WTC11 (cell line): ENCODE measurements around the gene FRAT2. TPM values are rescaled to one million over a fixed set of nuclear protein-coding genes. Genes with fewer than 3 reads are reported as not detected.

Experiments used
- ATAC-seq: fragments of 200-7000 bp; cut with Tn5 transposase; 2 replicates; pipeline ENCODE4 v1.10.0; 2021; ENCODE audit warnings: mild to moderate bottlenecking, moderate library complexity
- CTCF ChIA-PET: fragments of 300-600 bp; sonication (Branson Sonifier 250); formaldehyde crosslinking; loops from one replicate; lab custom pipeline; 2021; ENCODE audit warnings: antibody characterized with exemption; lab: Charles Lee
- POLR2A ChIA-PET: fragments of 350-600 bp; sonication (Branson Sonifier 250); formaldehyde crosslinking; loops from one replicate; lab custom pipeline; 2021; ENCODE audit warnings: antibody characterized with exemption; lab: Charles Lee
- DNase-seq: peaks from one replicate; pipeline ENCODE4 v3.0.0; 2021; ENCODE audit warnings: low spot score
- H3K27ac Mint-ChIP-seq: 2 replicates; pipeline ENCODE4 v1.8.0; 2021; ENCODE audit warnings: mixed read lengths
- H3K27me3 Mint-ChIP-seq: 2 replicates; pipeline ENCODE4 v1.8.0; 2021; ENCODE audit warnings: low read depth, mild to moderate bottlenecking, moderate library complexity, mixed read lengths
- H3K36me3 Mint-ChIP-seq: 2 replicates; pipeline ENCODE4 v1.8.0; 2021; ENCODE audit warnings: mixed read lengths
- H3K4me1 Mint-ChIP-seq: 2 replicates; pipeline ENCODE4 v1.8.0; 2022; ENCODE audit warnings: mixed read lengths
- H3K4me3 Mint-ChIP-seq: 2 replicates; pipeline ENCODE4 v1.8.0; 2021; ENCODE audit warnings: mild to moderate bottlenecking, moderate library complexity, mixed read lengths
- H3K9me3 Mint-ChIP-seq: 2 replicates; pipeline ENCODE4 v1.8.0; 2021; ENCODE audit warnings: mixed read lengths
- ATF1 ChIP-seq: sonication (generic); formaldehyde crosslinking; IDR thresholded peaks from 2 replicates; pipeline ENCODE4 v1.8.1; 2023; ENCODE audit warnings: mild to moderate bottlenecking, moderate library complexity, missing genetic modification reagents
- CBFB ChIP-seq: sonication (generic); formaldehyde crosslinking; IDR thresholded peaks from 2 replicates; pipeline ENCODE4 v1.8.1; 2022; ENCODE audit warnings: mild to moderate bottlenecking, low read depth, missing genetic modification reagents
- CREM ChIP-seq: sonication (generic); formaldehyde crosslinking; IDR thresholded peaks from 2 replicates; pipeline ENCODE4 v1.8.1; 2022; ENCODE audit warnings: mild to moderate bottlenecking, missing genetic modification reagents, moderate library complexity
- FOXK1 ChIP-seq: sonication (generic); formaldehyde crosslinking; IDR thresholded peaks from 2 replicates; pipeline ENCODE4 v1.8.0; 2022; ENCODE audit warnings: mild to moderate bottlenecking, moderate library complexity, missing genetic modification reagents
- GABPB1 ChIP-seq: sonication (generic); formaldehyde crosslinking; IDR thresholded peaks from 2 replicates; pipeline ENCODE4 v1.8.1; 2023; ENCODE audit warnings: mild to moderate bottlenecking, missing genetic modification reagents
- IRF2 ChIP-seq: sonication (generic); formaldehyde crosslinking; IDR thresholded peaks from 2 replicates; pipeline ENCODE4 v1.8.0; 2022; ENCODE audit warnings: low read depth, missing genetic modification reagents, borderline replicate concordance
- JUN ChIP-seq: sonication (generic); formaldehyde crosslinking; IDR thresholded peaks from 2 replicates; pipeline ENCODE4 v1.8.0; 2023; ENCODE audit warnings: mild to moderate bottlenecking, missing genetic modification reagents
- KAT7 ChIP-seq: sonication (generic); formaldehyde crosslinking; IDR thresholded peaks from 2 replicates; pipeline ENCODE4 v1.8.1; 2023; ENCODE audit warnings: missing genetic modification reagents, mild to moderate bottlenecking, borderline replicate concordance
- NFYB ChIP-seq: sonication (generic); formaldehyde crosslinking; conservative IDR thresholded peaks from 2 replicates; pipeline ENCODE4 v1.8.0; 2022; ENCODE audit warnings: low read depth, missing genetic modification reagents
- SMAD4 ChIP-seq: sonication (generic); formaldehyde crosslinking; IDR thresholded peaks from 2 replicates; pipeline ENCODE4 v1.8.0; 2022; ENCODE audit warnings: mild to moderate bottlenecking, missing genetic modification reagents
- SOX15 ChIP-seq: fragments of 250-450 bp; sonication (Bioruptor Pico); IDR thresholded peaks from 2 replicates; pipeline ENCODE4 v1.9.0; 2021; ENCODE audit warnings: mild to moderate bottlenecking
- TP53 ChIP-seq: sonication (generic); formaldehyde crosslinking; IDR thresholded peaks from 2 replicates; pipeline ENCODE4 v1.8.1; 2023; ENCODE audit warnings: mild to moderate bottlenecking, missing genetic modification reagents
- ZNF138 ChIP-seq: sonication (generic); formaldehyde crosslinking; conservative IDR thresholded peaks from 2 replicates; pipeline ENCODE4 v1.8.1; 2022; ENCODE audit warnings: mild to moderate bottlenecking, moderate library complexity, missing genetic modification reagents
- ZNF396 ChIP-seq: fragments of 250-450 bp; sonication (Bioruptor Pico); IDR thresholded peaks from 2 replicates; pipeline ENCODE4 v1.8.0; 2021; ENCODE audit warnings: mild to moderate bottlenecking, moderate library complexity, borderline replicate concordance
- total RNA-seq: library from RNA; stranded (reverse); gene quantifications from 3 replicates; pipeline ENCODE4 v1.2.3, GENCODE V29; 2021
- TF ChIP-seq, protein P1 (sequence below): sonication (generic); formaldehyde crosslinking; IDR thresholded peaks from 2 replicates; pipeline ENCODE4 v1.8.0; 2022; ENCODE audit warnings: mild to moderate bottlenecking, missing genetic modification reagents
- TF ChIP-seq, protein P2 (sequence below): sonication (generic); formaldehyde crosslinking; IDR thresholded peaks from 2 replicates; pipeline ENCODE4 v1.8.1; 2022; ENCODE audit warnings: low read depth, missing genetic modification reagents, borderline replicate concordance
- TF ChIP-seq, protein P3 (sequence below): sonication (generic); formaldehyde crosslinking; IDR thresholded peaks from 2 replicates; pipeline ENCODE4 v1.8.0; 2022; ENCODE audit warnings: mild to moderate bottlenecking, missing genetic modification reagents
- TF ChIP-seq, protein P4 (sequence below): sonication (generic); formaldehyde crosslinking; IDR thresholded peaks from 2 replicates; pipeline ENCODE4 v1.8.1; 2023; ENCODE audit warnings: mild to moderate bottlenecking, missing genetic modification reagents
- TF ChIP-seq, protein P5 (sequence below): fragments of 250-450 bp; sonication (Bioruptor Pico); IDR thresholded peaks from 2 replicates; pipeline ENCODE4 v1.8.0; 2021; ENCODE audit warnings: mild to moderate bottlenecking

FRAT2 gene
- total RNA-seq, 1 experiment from 2014 or later, result 48.2 TPM

DNA sequence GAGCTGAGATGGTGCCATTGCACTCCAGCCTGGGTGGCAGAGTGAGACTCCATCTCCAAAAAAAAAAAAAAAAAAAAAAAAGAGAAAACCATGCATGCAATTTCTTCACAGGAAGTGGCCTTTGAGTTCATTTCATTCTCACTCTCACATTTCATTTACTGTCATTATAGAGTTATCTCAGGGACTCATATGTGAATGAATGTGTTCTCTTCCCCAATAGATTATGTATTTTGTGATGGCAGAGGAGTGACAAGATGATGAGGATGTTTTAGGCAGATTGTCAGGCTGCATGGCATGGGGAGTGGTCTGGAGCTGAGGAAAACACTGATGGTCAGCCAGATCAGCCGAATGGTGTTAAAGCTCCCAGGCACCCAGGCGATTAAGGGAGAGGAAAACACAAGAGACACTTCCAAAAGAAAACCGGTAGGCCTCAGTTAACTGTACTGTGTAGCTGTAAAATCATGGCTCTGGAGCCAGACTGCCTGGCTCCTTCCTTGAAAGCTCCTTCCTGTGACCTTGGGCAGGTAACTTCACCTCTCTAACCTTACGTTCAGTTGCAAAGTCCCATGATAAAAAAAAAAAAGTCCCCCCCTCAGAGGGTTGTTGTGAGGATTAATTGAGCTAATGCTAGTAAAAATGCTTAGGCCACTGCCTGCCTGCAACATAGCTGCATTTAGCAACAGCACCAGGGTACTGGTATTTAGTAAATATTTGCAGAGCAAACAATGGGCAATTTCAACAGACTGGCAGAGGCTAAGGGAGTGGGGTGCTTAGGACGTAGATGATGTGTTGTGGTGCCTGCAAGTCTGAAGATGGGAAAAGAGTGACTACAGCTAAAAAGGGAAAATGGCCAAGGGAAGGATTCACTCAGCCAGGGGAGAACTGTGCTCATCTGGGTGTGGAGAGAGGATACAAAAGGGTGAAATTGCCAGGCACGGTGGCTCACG is 6.9 kb downstream of the FRAT2 start:
- no peak for DNase-seq
- H3K36me3 Mint-ChIP-seq, result peaks cover 10% of the 10 kb centered on the region
- H3K4me1 Mint-ChIP-seq, result peaks cover 54% of the 10 kb centered on the region
- ATAC-seq, result no peak
- H3K9me3 Mint-ChIP-seq, result no peaks in the 10 kb centered on the region
- H3K27ac Mint-ChIP-seq, result peak overlapping the region; percentile 80
- H3K4me3 Mint-ChIP-seq, result no peak overlapping the region
- TF ChIP-seq GABPB1 (CRISPR knock-in tag) (peak; percentile 71), CBFB (CRISPR knock-in tag) (no peak)
- ChIA-PET POLR2A (interaction anchor here (0.5 to 0.8 kb wide), 3 partner anchors 34 to 814 kb away, joined by 3 to 8 read pairs (median 4); no protein-coding TSS in a partner anchor), CTCF (interaction anchor here (0.8 to 1.2 kb wide), 2 partner anchors 49 to 255 kb away, joined by 3 to 8 read pairs; no protein-coding TSS in a partner anchor)
- no peaks in the 10 kb centered on the region for H3K27me3 Mint-ChIP-seq

DNA sequence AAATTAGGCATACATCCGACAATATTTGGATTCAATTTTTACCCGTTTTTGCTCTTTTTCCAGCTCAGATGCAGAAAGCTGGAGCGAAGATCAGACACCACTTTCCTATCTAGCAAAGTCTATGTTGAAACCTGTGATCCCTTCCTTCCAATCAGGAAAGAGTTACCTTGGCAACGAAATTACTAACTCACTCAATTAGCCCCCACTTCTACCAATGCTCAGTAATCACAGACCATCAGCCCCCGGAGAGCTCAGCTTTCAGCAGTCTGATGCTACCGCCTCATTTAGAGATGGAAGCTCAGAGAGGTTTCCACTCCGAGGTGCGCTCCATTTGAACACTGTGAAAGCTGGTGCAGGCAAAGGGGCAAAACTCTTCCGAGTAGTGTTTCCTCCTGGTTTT is 8.8 kb downstream of the FRAT2 start:
- POLR2A ChIA-PET, result interaction anchor here (0.7 kb wide), 1 partner anchor 108 kb away, joined by 12 read pairs; no protein-coding TSS in a partner anchor
- ATAC-seq (no peak; the same call in 1 of the 2 replicates), DNase-seq (no peak)
- CTCF ChIA-PET, result interaction anchor here (1.3 kb wide), 1 partner anchor 115 kb away, joined by 3 read pairs; no protein-coding TSS in a partner anchor
- Mint-ChIP-seq H3K4me1 (peaks cover 50% of the 10 kb centered on the region), H3K36me3 (peaks cover 8% of the 10 kb centered on the region), H3K27ac (peak overlapping the region; percentile 17), H3K9me3 (no peaks in the 10 kb centered on the region), H3K27me3 (peaks cover 17% of the 10 kb centered on the region), H3K4me3 (no peak overlapping the region)
- TF ChIP-seq, protein P1, sequence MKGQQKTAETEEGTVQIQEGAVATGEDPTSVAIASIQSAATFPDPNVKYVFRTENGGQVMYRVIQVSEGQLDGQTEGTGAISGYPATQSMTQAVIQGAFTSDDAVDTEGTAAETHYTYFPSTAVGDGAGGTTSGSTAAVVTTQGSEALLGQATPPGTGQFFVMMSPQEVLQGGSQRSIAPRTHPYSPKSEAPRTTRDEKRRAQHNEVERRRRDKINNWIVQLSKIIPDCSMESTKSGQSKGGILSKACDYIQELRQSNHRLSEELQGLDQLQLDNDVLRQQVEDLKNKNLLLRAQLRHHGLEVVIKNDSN, result no peak
- TF ChIP-seq TP53 (CRISPR knock-in tag) (no peak), SOX15 (CRISPR knock-in tag) (no peak), CREM (CRISPR knock-in tag) (no peak), KAT7 (CRISPR knock-in tag) (no peak), JUN (no peak), ZNF396 (no peak)
- TF ChIP-seq, protein P2, sequence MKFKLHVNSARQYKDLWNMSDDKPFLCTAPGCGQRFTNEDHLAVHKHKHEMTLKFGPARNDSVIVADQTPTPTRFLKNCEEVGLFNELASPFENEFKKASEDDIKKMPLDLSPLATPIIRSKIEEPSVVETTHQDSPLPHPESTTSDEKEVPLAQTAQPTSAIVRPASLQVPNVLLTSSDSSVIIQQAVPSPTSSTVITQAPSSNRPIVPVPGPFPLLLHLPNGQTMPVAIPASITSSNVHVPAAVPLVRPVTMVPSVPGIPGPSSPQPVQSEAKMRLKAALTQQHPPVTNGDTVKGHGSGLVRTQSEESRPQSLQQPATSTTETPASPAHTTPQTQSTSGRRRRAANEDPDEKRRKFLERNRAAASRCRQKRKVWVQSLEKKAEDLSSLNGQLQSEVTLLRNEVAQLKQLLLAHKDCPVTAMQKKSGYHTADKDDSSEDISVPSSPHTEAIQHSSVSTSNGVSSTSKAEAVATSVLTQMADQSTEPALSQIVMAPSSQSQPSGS (CRISPR knock-in tag), result no peak
- TF ChIP-seq, protein P3, sequence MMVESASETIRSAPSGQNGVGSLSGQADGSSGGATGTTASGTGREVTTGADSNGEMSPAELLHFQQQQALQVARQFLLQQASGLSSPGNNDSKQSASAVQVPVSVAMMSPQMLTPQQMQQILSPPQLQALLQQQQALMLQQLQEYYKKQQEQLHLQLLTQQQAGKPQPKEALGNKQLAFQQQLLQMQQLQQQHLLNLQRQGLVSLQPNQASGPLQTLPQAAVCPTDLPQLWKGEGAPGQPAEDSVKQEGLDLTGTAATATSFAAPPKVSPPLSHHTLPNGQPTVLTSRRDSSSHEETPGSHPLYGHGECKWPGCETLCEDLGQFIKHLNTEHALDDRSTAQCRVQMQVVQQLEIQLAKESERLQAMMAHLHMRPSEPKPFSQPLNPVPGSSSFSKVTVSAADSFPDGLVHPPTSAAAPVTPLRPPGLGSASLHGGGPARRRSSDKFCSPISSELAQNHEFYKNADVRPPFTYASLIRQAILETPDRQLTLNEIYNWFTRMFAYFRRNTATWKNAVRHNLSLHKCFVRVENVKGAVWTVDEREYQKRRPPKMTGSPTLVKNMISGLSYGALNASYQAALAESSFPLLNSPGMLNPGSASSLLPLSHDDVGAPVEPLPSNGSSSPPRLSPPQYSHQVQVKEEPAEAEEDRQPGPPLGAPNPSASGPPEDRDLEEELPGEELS (CRISPR knock-in tag), result no peak
- TF ChIP-seq, protein P4, sequence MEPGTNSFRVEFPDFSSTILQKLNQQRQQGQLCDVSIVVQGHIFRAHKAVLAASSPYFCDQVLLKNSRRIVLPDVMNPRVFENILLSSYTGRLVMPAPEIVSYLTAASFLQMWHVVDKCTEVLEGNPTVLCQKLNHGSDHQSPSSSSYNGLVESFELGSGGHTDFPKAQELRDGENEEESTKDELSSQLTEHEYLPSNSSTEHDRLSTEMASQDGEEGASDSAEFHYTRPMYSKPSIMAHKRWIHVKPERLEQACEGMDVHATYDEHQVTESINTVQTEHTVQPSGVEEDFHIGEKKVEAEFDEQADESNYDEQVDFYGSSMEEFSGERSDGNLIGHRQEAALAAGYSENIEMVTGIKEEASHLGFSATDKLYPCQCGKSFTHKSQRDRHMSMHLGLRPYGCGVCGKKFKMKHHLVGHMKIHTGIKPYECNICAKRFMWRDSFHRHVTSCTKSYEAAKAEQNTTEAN, result no peak
- TF ChIP-seq, protein P5, sequence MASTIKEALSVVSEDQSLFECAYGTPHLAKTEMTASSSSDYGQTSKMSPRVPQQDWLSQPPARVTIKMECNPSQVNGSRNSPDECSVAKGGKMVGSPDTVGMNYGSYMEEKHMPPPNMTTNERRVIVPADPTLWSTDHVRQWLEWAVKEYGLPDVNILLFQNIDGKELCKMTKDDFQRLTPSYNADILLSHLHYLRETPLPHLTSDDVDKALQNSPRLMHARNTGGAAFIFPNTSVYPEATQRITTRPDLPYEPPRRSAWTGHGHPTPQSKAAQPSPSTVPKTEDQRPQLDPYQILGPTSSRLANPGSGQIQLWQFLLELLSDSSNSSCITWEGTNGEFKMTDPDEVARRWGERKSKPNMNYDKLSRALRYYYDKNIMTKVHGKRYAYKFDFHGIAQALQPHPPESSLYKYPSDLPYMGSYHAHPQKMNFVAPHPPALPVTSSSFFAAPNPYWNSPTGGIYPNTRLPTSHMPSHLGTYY (CRISPR knock-in tag), result no peak

DNA sequence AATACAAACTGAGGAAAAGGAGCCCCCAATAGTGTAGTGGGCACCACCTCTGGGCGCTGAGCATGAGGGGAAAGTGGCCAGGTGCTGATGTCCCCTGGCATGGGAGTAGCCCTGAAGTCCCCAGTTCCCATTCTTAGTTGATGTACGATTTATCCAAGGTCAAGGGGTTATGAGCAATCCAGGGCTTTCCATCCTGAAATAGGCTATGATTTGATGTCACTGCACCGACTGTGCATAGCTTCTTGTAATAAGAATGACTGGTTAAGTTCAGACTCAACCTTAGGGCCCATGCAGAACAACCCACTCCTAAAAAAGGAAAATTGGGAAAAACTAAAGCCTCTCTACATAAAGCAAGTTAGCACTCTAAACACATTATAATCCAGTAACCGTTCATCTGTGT is 11.0 kb downstream of the FRAT2 start:
- ChIA-PET POLR2A (interaction anchor here (2.6 kb wide), 1 partner anchor 10 kb away, joined by 12 read pairs; the partner anchor contains the start of gene FRAT2), CTCF (interaction anchor here (0.6 kb wide), 1 partner anchor 35 kb away, joined by 3 read pairs; no protein-coding TSS in a partner anchor)
- no peak overlapping the region for H3K4me3 Mint-ChIP-seq
- H3K27ac Mint-ChIP-seq, result no peak overlapping the region
- H3K27me3 Mint-ChIP-seq, result peaks cover 25% of the 10 kb centered on the region
- H3K36me3 Mint-ChIP-seq, result no peaks in the 10 kb centered on the region
- peaks cover 48% of the 10 kb centered on the region for H3K4me1 Mint-ChIP-seq
- H3K9me3 Mint-ChIP-seq, result no peaks in the 10 kb centered on the region
- ATAC-seq (no peak), DNase-seq (no peak)
- TF ChIP-seq ZNF138 (CRISPR knock-in tag) (no peak), SMAD4 (CRISPR knock-in tag) (no peak), IRF2 (CRISPR knock-in tag) (no peak), FOXK1 (CRISPR knock-in tag) (no peak), NFYB (no peak), ATF1 (CRISPR knock-in tag) (no peak), CBFB (CRISPR knock-in tag) (no peak)
